Measurements from ENCODE around the gene ARL4D. TPM values are rescaled to one million over a fixed set of nuclear protein-coding genes. Genes with fewer than 3 reads are reported as not detected.
"Not testable (repeated sequence)": the region's sequence is repeated elsewhere in the genome, so short reads cannot be mapped to it uniquely, and the experiment has no call there.

Gene ARL4D
- polyA plus RNA-seq, 5 donors, result 6.8 to 10.5 (median 9.5) TPM

- DNase-seq, result peak in 1 of 2 donors; percentile 98
Observed at GRCh38 chr17:43367737-43368242, 31.0 kb upstream of the ARL4D start.

- peak; percentile 85 to 87 for DNase-seq
Observed at GRCh38 chr17:43368740-43369506, 29.9 kb upstream of the ARL4D start.

GRCh38 chr17:43369986-43370385 is 28.8 kb upstream of the ARL4D start:
- DNase-seq, result no peak

- no peak for DNase-seq
Observed at GRCh38 chr17:43371227-43371821, 27.5 kb upstream of the ARL4D start.

GRCh38 chr17:43372273-43372911 is 26.4 kb upstream of the ARL4D start:
- no peak for DNase-seq

- no peak for DNase-seq
Observed at GRCh38 chr17:43373356-43373755, 25.4 kb upstream of the ARL4D start.

GRCh38 chr17:43375915-43376314 is 22.9 kb upstream of the ARL4D start:
- DNase-seq, result not testable (repeated sequence)

GRCh38 chr17:43377056-43377810 is 21.6 kb upstream of the ARL4D start:
- DNase-seq, result no peak

- no peak for DNase-seq
Observed at GRCh38 chr17:43378766-43379165, 20.0 kb upstream of the ARL4D start.

- no peak for DNase-seq
Observed at GRCh38 chr17:43380307-43380706, 18.5 kb upstream of the ARL4D start.

GRCh38 chr17:43381204-43381603 is 17.6 kb upstream of the ARL4D start:
- DNase-seq, result no peak

GRCh38 chr17:43381621-43382020 is 17.2 kb upstream of the ARL4D start:
- DNase-seq, result no peak

GRCh38 chr17:43382776-43383175 is 16.0 kb upstream of the ARL4D start:
- no peak for DNase-seq

GRCh38 chr17:43383372-43383771 is 15.4 kb upstream of the ARL4D start:
- no peak for DNase-seq

GRCh38 chr17:43383826-43384475 is 14.8 kb upstream of the ARL4D start:
- no peak for DNase-seq

GRCh38 chr17:43384476-43384862 is 14.3 kb upstream of the ARL4D start:
- no peak for DNase-seq

- no peak for DNase-seq
Observed at GRCh38 chr17:43385046-43385831, 13.6 kb upstream of the ARL4D start.

GRCh38 chr17:43388359-43389045 is 10.3 kb upstream of the ARL4D start:
- DNase-seq, result peak; percentile 91 to 96

- DNase-seq, result peak; percentile 83 to 88
Observed at GRCh38 chr17:43389046-43389947, 9.5 kb upstream of the ARL4D start.
